ENCODE measurements around the gene WHRN.

DNA sequence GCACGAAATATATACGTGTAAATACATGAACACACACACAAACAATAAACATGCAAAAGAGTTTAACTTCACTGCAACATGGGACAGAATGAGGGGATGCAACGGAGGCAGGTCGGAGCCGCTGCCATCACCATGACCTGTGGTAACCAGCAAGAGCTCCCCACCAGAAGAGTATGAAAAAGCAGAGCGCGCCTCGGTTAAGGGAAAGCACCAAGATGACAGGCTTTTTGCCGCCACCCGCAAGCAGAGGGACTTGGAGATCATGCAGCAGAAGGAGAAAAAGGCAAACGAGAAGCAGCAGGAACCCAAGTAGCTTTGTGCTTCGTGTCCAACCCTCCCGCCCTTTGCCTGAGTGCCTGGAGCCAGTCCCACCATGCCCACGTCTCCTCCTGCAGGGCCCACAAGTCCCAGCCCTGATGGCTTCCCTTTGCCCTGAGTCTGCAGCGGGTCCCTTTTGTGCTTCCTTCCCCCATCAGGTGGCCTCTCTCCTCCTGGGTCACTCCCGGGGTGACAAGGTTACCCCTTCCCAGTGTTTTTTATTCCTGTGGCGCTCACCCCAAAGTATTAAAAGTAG is 13.8 kb downstream of the WHRN start:
- no peak for TF ChIP-seq POLR2AphosphoS5 (IDR thresholded peaks at IDR 0.05; ENCODE audit: borderline replicate concordance, low read depth, low read length)
- no peak for TF ChIP-seq EZH2 (IDR thresholded peaks at IDR 0.05)

Data from SK-N-MC (cell line).